ENCODE measurements around the gene S100A14.
A peak's percentile ranks its signal among the peaks of the same experiment; 100 is the strongest.
"Not testable (repeated sequence)": the region's sequence is repeated elsewhere in the genome, so short reads cannot be mapped to it uniquely, and the experiment has no call there.

The S100A14 gene

DNA sequence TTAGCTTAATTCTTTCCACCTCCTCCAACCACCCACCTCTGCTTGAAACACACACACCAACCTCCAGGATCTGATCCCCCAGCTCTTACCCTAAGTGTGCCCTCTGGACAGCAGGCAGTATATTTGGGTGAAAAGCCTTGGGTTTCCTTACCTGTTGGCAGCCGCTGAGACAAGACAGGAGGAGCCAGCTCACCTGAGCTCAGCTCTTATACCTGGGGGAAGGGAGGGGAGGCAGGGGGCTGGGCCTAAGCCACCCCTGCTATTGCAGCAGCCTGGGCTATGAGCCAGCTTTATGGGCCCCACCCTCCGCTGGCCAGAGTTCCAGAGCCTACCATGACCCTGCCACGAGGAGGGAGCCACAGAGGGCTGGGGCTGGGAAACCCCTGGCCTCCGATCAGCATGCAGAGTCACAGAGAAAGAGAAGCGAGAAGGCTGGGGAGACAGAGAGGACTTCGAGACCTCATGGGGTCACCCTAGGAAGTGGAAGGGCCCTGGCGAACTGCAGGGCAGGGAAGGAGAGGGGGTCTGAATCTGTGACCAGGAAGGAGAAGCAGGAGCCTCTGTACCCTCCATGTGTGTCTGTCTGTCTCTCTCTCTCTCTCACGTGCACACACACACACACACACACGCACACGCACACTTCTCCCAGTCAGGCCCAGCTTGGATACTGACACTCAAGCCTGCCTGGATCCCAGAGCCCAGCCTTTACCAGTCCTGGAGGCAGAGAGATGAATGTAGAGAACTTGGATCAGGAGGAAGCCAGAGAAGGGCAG, at the start of gene S100A14:
Gene S100A14, minus strand, starts transcription at position 182 of the 773 bp plus-strand sequence. CDS start 467 bp downstream, outside the sequence.
- no peak for DNase-seq

GRCh38 chr1:153663211-153663610, 47.1 kb upstream of the S100A14 start:
- DNase-seq: no peak

DNA sequence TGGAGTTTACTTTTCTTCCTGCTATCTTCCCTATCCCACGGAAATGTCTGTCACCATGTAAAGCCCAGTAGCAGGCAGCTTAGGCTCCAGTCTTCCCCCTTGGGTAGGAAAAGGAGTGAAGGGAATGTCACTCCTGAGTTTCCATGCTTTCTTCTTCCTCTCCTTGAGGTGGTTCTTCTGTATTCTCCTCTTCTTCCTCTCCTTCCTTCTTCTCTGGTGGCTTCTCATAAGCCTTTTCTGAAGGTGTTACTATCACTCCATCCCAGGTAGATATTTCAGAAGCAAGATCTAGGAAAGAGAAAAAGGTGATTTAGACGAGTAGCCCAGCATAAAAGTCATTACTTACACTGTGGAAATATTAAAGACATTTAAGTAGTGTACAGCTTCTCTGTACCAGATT, 46.1 kb upstream of the S100A14 start:
- DNase-seq: no peak

DNA sequence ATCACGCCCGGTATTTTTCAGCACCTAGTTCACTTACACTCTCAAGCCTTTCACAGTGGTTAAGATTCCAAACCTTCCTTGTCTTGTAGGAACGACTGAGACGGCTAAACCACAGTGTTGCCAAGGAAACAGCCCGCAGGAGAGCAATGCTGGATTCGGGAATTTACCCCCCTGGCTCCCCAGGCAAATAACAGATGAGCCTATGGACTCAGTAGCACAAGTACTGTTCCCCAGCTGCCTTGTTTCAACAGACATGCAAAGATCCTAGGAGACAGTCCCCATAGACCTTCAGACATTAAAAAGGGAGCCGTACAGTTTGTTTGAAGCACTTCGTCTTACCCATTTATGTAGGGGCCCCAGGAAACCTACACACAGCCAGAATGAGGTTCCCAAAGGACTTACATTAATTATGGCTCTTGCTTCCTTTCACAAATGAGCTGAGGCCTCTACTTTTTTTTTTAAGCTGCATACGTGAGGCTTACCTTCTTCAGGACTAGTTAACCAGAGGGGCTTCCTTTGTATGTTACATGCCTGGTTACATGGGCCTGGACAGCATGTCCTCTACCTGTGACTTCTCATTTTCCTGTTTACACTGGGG, 45.1 kb upstream of the S100A14 start:
- DNase-seq: no peak

DNA sequence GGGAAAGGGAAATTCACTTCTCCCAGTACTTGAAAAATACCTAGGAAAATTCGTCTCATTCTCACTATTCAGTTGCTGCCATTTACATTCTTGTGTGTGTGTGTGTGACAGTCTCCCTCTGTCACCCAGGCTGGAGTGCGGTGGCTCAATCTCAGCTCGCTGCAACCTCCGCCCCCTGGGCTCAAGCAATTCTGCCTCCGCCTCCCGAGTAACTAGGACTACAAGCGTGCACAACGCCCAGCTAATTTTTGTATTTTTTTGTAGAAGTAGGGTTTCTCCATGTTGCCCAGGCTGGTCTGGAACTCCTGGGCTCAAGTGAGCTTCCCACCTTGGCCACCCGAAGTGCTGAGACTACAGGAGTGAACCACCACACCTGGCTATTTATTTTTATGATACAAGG, 43.5 kb upstream of the S100A14 start:
- no peak for DNase-seq

DNA sequence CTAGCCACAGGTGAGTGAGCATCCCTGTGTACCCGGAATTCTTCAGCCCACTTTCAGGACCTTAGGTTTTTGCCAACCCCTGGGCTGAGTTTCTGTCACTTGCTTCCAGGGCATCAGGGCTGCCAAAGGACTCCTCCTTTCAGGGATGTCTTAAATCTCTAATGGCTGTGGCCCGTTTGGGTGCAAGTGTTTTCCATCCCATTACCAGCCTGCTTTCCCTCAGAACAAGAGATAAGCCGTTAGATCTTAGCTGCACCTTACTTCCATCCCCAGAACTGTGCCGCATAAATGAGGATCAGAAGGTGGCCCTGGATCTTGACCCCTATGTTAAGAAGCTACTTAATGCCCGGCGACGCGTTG, 43.0 kb upstream of the S100A14 start:
- no peak for DNase-seq

GRCh38 chr1:153658400-153659174, 42.5 kb upstream of the S100A14 start, which contains the start of gene SNAPIN:
TSS of gene SNAPIN (plus strand) at chr1:153658703. CDS start at chr1:153658744, 41 bp downstream.
- peak; percentile 88 to 90 for DNase-seq

DNA sequence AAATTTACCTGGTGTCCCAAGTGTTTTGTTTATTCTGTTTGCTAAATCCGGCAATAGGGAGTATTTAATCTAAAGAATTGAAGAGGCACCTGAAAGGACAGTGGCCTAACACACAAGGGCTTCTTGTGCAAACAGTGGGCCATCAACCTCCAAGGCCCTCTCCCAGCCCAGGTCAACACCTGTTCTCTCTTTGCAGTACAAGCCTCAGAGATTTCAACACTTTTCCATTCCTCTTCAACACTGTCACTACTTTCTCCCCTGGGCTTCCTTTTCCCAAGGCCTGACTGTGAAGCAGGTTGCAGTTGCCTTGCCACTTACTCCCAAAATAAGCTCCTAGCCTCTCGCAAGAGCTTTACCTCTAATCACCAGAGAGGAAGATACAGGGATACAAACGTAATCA, 39.2 kb upstream of the S100A14 start:
- no peak for DNase-seq

- no peak for DNase-seq
Observed at GRCh38 chr1:153652805-153653500, 36.8 kb upstream of the S100A14 start.

GRCh38 chr1:153651771-153652170, 35.6 kb upstream of the S100A14 start:
- no peak for DNase-seq

DNA sequence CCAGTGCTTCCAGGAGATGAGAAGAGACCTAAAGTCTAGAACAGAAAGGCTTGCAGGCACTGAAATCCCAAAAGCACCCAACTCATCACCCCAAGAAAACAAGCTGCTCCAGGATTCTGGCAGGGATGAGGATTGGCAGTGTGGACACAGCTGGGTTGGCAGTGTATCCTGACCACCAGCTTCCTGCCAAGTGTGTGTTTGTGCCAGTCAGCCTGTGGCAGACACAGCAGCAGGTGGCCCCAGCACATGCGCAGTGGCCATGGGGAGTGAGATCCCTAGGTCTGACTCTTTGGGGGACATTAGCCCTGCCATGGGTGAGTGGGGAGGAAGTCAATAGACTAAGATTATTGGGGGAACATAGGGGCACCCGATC, 33.7 kb upstream of the S100A14 start:
- DNase-seq: peak; percentile 42 to 84

DNA sequence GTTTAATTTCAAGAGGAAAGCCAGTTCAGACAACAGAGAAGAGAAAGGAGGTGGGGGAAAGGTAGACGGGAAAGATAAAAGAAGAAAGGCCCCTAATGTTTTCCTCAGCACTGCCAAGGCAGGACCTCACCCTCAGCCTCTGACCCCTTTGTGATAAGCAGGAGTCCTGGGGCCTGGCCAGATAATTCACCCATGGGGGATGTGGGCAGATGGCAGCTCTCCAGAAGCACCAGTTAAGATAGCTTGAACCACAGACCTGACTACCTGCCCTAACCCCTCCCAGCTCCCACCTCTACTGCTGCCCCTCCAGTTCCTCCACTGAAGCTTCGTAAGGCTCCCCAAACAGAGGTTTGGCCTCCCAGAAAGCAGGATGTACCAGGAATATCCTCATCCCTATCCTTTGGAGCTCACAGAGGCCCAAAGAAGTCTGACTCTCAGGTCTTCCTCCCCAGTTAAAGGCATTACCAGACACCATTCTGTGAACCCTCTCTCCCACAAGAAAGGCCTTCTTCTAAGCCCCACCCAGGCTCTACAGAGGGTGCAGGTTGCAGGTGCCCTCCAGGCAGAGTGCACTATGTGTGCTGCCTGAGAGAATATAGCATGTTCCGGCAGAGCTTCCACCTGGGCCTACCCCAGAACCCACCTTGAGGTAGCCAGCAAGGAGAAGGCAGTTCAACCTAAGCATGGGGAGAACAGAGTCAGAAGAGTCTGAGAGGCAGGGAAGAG, 33.2 kb upstream of the S100A14 start:
- no peak for DNase-seq

DNA sequence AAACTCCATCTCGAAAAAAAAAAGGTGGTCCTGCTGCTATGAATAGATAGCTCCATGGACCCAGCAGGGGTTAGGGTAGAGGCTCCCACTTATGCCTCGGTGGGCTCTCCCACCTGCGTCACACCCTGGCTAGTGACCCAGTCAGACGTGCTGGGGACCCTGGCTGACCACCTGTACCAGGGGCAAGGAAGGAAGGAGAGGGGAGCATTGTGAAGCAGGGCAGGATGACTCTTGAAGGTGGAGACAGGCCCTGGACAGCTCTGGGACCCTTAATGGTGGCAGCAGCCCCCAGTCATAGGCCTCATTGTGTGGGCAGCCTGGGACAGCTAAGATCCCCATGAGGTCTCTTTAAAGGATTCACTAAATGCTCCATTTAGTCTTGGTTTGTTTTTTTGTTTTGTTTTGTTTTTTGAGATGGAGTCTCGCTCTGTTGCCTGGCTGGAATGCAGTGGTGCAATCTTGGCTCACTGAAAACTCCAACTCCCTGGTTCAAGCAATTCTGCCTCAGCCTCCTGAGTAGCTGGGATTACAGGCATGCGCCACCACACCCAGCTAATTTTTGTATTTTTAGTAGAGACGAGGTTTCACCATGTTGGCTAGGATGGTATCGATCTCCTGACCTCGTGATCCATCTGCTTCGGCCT, 32.0 kb upstream of the S100A14 start:
- no peak for DNase-seq

DNA sequence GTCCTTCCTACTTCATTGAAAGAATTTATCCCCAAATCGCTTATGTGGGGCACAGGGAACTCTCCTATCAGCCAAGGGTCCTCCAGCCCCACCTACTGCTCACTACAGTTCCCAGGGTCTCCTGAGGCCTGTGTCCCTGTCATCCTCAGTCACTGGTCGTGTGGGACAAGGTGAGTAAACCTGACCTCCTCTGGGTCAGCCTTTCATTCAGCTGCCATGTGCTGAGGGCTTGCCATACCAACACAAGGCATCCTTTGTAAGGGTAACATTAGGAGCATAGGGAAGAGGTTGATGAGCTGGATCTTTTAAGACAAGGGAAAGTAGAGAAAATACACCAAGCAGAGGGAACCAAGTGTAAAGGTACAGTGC, 31.2 kb upstream of the S100A14 start:
- DNase-seq: no peak

DNA sequence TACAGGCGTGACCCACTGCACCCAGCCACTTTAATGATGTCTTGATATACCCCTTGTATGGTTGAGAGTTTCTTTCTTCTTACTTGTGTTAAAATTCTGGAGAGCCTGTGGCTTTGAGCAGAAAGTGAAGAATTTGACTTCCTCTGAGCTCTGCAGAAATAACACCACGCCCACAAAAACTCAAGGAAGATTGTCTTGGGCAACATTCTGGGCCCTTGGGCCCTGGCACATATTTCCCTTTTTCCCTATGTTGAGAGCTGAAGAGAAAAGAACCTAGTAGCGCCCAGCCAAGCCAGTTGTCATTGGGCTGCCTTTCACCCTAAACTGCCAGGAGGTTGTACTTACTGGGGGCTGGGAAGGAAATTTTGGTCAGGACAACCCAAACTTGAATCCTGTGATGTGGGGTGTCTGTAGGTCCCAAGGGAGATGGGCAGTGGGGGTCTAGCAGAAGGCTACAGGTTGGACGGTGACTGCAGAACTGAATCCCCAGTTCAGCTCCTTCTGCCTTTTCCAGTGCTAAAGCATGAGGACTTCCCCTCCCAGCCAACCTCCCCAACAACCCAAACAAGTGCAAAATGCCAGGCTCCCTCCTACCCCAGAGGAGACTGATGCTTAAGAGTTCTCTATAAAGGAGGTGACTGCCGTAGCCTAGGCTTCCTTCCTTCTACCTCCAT, 30.7 kb upstream of the S100A14 start:
- DNase-seq: no peak

DNA sequence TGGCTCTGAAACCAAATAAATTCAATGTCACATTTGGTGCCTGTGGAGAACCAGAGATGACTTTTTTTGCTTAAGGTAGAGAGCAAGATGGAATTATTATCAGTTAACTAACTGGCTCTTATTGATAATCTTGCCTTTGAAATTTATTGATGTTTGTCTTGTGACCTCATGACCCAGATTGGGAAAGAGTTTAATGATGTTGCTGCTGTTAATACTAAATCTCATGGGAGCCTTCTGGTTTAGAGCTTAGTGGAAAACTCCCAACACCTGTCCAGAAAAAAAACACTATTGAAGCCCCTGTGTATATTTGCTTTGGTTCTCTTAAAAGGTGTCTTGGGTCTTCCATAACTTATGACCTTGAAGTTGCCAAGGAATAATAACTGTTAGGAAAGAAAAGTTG, 27.7 kb upstream of the S100A14 start:
- no peak for DNase-seq

GRCh38 chr1:153643100-153643499, 27.0 kb upstream of the S100A14 start:
- DNase-seq: no peak

DNA sequence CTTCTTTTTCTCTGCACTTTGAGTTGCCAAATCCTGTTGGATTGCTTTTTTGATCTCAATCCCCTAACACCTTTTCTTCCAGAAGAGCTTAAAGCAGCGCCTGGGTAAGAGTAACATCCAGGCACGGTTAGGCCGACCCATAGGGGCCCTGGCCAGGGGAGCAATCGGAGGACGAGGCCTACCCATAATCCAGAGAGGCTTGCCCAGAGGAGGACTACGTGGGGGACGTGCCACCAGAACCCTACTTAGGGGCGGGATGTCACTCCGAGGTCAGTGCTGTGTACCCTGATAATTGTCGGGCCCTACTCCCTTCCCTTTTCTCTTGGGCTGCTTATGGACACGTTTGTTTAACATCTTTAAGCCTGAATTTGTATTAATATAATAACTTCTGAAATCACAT, 26.0 kb upstream of the S100A14 start:
- DNase-seq: no peak

GRCh38 chr1:153640861-153641260, 24.7 kb upstream of the S100A14 start:
- DNase-seq: no peak

DNA sequence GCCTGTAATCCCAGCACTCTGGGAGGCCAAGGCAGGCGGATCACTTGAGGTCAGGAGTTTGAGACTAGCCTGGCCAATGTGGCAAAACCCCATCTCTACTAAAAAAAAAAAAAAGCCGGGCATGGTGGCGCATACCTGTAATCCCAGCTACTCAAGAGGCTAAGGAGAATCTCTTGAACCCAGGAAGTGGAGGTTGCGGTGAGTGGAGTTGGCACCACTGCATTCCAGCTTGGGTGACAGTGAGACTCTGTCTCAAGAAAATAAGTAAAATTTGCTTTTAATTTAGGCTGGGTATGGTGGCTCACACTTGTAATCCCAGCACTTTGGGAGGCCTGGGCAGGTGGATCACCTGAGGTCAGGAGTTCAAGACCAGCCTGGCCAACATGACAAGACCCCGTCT, 24.1 kb upstream of the S100A14 start:
- DNase-seq: not testable (repeated sequence)

GRCh38 chr1:153639280-153639679, 23.2 kb upstream of the S100A14 start:
- DNase-seq: no peak
